Left renal pelvis (tissue), 4 donors: Measurements from ENCODE around the gene TAF1D. TPM values are rescaled to one million over a fixed set of nuclear protein-coding genes. Genes with fewer than 3 reads are reported as not detected.
"Not testable (repeated sequence)": the region's sequence is repeated elsewhere in the genome, so short reads cannot be mapped to it uniquely, and the experiment has no call there.

Experiments used
- DNase-seq, 4 donors: peaks; one replicate each; pipeline ENCODE4 v3.0.0-alpha.2; 2013; ENCODE audit warnings: low read depth in 4 of 4, low spot score in 3 of 4
- polyA plus RNA-seq, 4 donors: library from polyadenylated mRNA; unstranded; fragments of 120-200 nt; gene quantifications; one replicate each; pipeline ENCODE4 v1.2.1, GENCODE V29; 2013; ENCODE audit not compliant: insufficient read length in 4 of 4

TAF1D gene
- 100 to 1,000 TPM; 102 to 178 (median 145) TPM for polyA plus RNA-seq

GRCh38 chr11:93741094-93741881 is at the start of gene TAF1D, which contains the start of gene C11orf54:
Gene TAF1D, minus strand, starts transcription at chr11:93741495. Its CDS starts 2,191 bp downstream, at chr11:93739304.
Gene C11orf54, plus strand, starts transcription at chr11:93741672. Its CDS starts 5,722 bp downstream, at chr11:93747394.
- DNase-seq = peak; percentile 94 to 98 (median 98)

- peak; percentile 6 to 14 (median 10) for DNase-seq
Measured at GRCh38 chr11:93784935-93785360, 43.7 kb upstream of the TAF1D start.

- DNase-seq = peak; percentile 87 to 92 (median 88)
Measured at GRCh38 chr11:93784145-93784934, 43.0 kb upstream of the TAF1D start, which contains the start of gene MED17. Gene MED17, plus strand, starts transcription at chr11:93784282. Its CDS starts 232 bp downstream, at chr11:93784514.

GRCh38 chr11:93783765-93784144 is 42.5 kb upstream of the TAF1D start:
- no peak for DNase-seq

GRCh38 chr11:93783362-93783761 is 42.1 kb upstream of the TAF1D start:
- no peak for DNase-seq

- no peak for DNase-seq
Measured at GRCh38 chr11:93775289-93775688, 34.0 kb upstream of the TAF1D start.

- DNase-seq = not testable (repeated sequence)
Measured at GRCh38 chr11:93774560-93774959, 33.3 kb upstream of the TAF1D start.

- no peak for DNase-seq
Measured at GRCh38 chr11:93773601-93774200, 32.4 kb upstream of the TAF1D start.

GRCh38 chr11:93773045-93773477 is 31.8 kb upstream of the TAF1D start:
- DNase-seq = no peak

GRCh38 chr11:93772123-93772522 is 30.8 kb upstream of the TAF1D start:
- no peak for DNase-seq

GRCh38 chr11:93770160-93770559 is 28.9 kb upstream of the TAF1D start:
- DNase-seq = no peak

GRCh38 chr11:93767018-93767417 is 25.7 kb upstream of the TAF1D start:
- no peak for DNase-seq

GRCh38 chr11:93766504-93766903 is 25.2 kb upstream of the TAF1D start:
- no peak for DNase-seq

- no peak for DNase-seq
Measured at GRCh38 chr11:93765551-93765950, 24.3 kb upstream of the TAF1D start.

- DNase-seq = no peak
Measured at GRCh38 chr11:93761910-93762309, 20.6 kb upstream of the TAF1D start.

GRCh38 chr11:93759123-93759522 is 17.8 kb upstream of the TAF1D start:
- not testable (repeated sequence) for DNase-seq

- DNase-seq = no peak
Measured at GRCh38 chr11:93757924-93758865, 16.9 kb upstream of the TAF1D start.

- DNase-seq = no peak
Measured at GRCh38 chr11:93757301-93757700, 16.0 kb upstream of the TAF1D start.

- no peak for DNase-seq
Measured at GRCh38 chr11:93756748-93757147, 15.5 kb upstream of the TAF1D start.

GRCh38 chr11:93753241-93753640 is 11.9 kb upstream of the TAF1D start:
- no peak for DNase-seq
